Hepatocyte (in vitro differentiated cells): ENCODE measurements around the gene SEZ6L2. TPM values are rescaled to one million over a fixed set of nuclear protein-coding genes. Genes with fewer than 3 reads are reported as not detected.

Source experiments
- DNase-seq: peaks from one replicate; pipeline ENCODE4 v3.0.0-alpha.2; 2016; ENCODE audit warnings: low spot score
- H2AFZ ChIP-seq: fragments of 200-600 bp; sonication (generic); 2 replicates; pipeline ENCODE4 v1.6.0; 2016; ENCODE audit warnings: antibody characterized with exemption, mild to moderate bottlenecking
- H3K27ac ChIP-seq: fragments of 200-600 bp; sonication (generic); 2 replicates; pipeline ENCODE4 v1.5.1; 2016; ENCODE audit warnings: mild to moderate bottlenecking
- H3K27me3 ChIP-seq: fragments of 200-600 bp; sonication (generic); 2 replicates; pipeline ENCODE4 v1.6.1; 2016
- H3K36me3 ChIP-seq: fragments of 200-600 bp; sonication (generic); replicated peaks from 2 replicates; pipeline ENCODE4 v1.5.1; 2016; ENCODE audit warnings: low read depth; ENCODE audit not compliant: insufficient read depth
- H3K4me1 ChIP-seq: fragments of 200-600 bp; sonication (generic); 2 replicates; pipeline ENCODE4 v1.5.1; 2016; ENCODE audit warnings: mild to moderate bottlenecking, moderate library complexity; ENCODE audit not compliant: insufficient read depth
- H3K4me2 ChIP-seq: fragments of 200-600 bp; sonication (generic); 2 replicates; pipeline ENCODE4 v1.6.0; 2016
- H3K4me3 ChIP-seq: fragments of 200-600 bp; sonication (generic); 2 replicates; pipeline ENCODE4 v1.5.1; 2016; ENCODE audit warnings: mild to moderate bottlenecking
- H3K79me2 ChIP-seq: fragments of 200-600 bp; sonication (generic); 2 replicates; pipeline ENCODE4 v1.6.0; 2017; ENCODE audit warnings: mild to moderate bottlenecking
- H3K9me2 ChIP-seq: fragments of 200-600 bp; sonication (generic); replicated peaks from 2 replicates; pipeline ENCODE4 v1.6.0; 2017; ENCODE audit warnings: mild to moderate bottlenecking; ENCODE audit not compliant: insufficient read depth
- H3K9me3 ChIP-seq: fragments of 200-600 bp; sonication (generic); 2 replicates; pipeline ENCODE4 v1.5.1; 2016; ENCODE audit warnings: low read depth, mild to moderate bottlenecking
- H4K20me1 ChIP-seq: fragments of 200-600 bp; sonication (generic); 2 replicates; pipeline ENCODE4 v1.6.0; 2016; ENCODE audit warnings: mild to moderate bottlenecking; ENCODE audit not compliant: insufficient read depth, poor library complexity, severe bottlenecking
- CTCF ChIP-seq: fragments of 200-600 bp; sonication (generic); IDR thresholded peaks from 2 replicates; pipeline ENCODE4 v1.5.1; 2016; ENCODE audit warnings: antibody characterized with exemption, mild to moderate bottlenecking; ENCODE audit not compliant: poor library complexity
- EZH2 ChIP-seq: fragments of 200-600 bp; sonication (generic); IDR thresholded peaks from 2 replicates; pipeline ENCODE4 v1.6.1; 2016; ENCODE audit warnings: antibody characterized with exemption, mild to moderate bottlenecking, borderline replicate concordance
- EZH2phosphoT487 ChIP-seq: fragments of 200-600 bp; sonication (generic); IDR thresholded peaks from one replicate; pipeline ENCODE4 v1.6.1; 2018; ENCODE audit warnings: antibody characterized with exemption, mild to moderate bottlenecking, low read depth, moderate library complexity; ENCODE audit not compliant: unreplicated experiment, severe bottlenecking
- WGBS: methylation state at CpG from one replicate; pipeline ENCODE4 v1.1.6; 2016; ENCODE audit warnings: low lambda C conversion rate; ENCODE audit errors: missing lambda C conversion rate; 5-methylcytosine and 5-hydroxymethylcytosine counted together
- polyA plus RNA-seq: library from polyadenylated mRNA; unstranded; fragments of >200 nt; fragmentation: Nextera tagmentation; extraction: Ambion mirVana; gene quantifications from 2 replicates; pipeline ENCODE4 v1.2.1, GENCODE V29; 2016
- total RNA-seq: library from RNA; depleted of rRNA; stranded (reverse); fragments of >200 nt; gene quantifications from 2 replicates; pipeline ENCODE4 v1.2.3, GENCODE V29; 2014

SEZ6L2 gene
- total and polyA plus RNA-seq, 2 experiments from 2014 or later = 36.1 to 39.9 TPM

GRCh38 chr16:29850998-29851397 lies 48.4 kb downstream of the SEZ6L2 start:
- Histone ChIP-seq H3K27me3 (no peaks in the 10 kb centered on the region), H3K36me3 (no peaks in the 10 kb centered on the region), H2AFZ (no peak overlapping the region), H3K4me3 (no peak overlapping the region), H3K4me1 (peaks cover 1% of the 10 kb centered on the region), H3K9me2 (no peaks in the 10 kb centered on the region), H3K27ac (no peak overlapping the region), H3K4me2 (no peak overlapping the region), H3K79me2 (no peaks in the 10 kb centered on the region), H4K20me1 (no peaks in the 10 kb centered on the region), H3K9me3 (no peaks in the 10 kb centered on the region)
- WGBS = 88% methylated on average over 3 of the region's 3 CpGs
- no peak for DNase-seq
- no peak for TF ChIP-seq EZH2phosphoT487
- no peak for TF ChIP-seq EZH2
- no peak for TF ChIP-seq CTCF

- Histone ChIP-seq H4K20me1 (no peaks in the 10 kb centered on the region), H3K4me2 (no peak overlapping the region), H3K36me3 (no peaks in the 10 kb centered on the region), H2AFZ (no peak overlapping the region), H3K4me3 (no peak overlapping the region), H3K27ac (no peak overlapping the region), H3K27me3 (no peaks in the 10 kb centered on the region), H3K79me2 (no peaks in the 10 kb centered on the region), H3K9me2 (no peaks in the 10 kb centered on the region), H3K9me3 (no peaks in the 10 kb centered on the region), H3K4me1 (no peaks in the 10 kb centered on the region)
- TF ChIP-seq CTCF (no peak), EZH2phosphoT487 (no peak), EZH2 (no peak)
- DNase-seq = peak; percentile 61
- 53% methylated on average over 5 of the region's 5 CpGs for WGBS
Observed at GRCh38 chr16:29849505-29849904, 49.8 kb downstream of the SEZ6L2 start.

- peak; percentile 84 for DNase-seq
- Histone ChIP-seq H3K27ac (no peak overlapping the region), H3K4me3 (no peak overlapping the region), H3K9me3 (no peaks in the 10 kb centered on the region), H4K20me1 (no peaks in the 10 kb centered on the region), H3K9me2 (no peaks in the 10 kb centered on the region), H3K27me3 (no peaks in the 10 kb centered on the region), H2AFZ (no peak overlapping the region), H3K4me1 (no peaks in the 10 kb centered on the region), H3K4me2 (no peak overlapping the region), H3K79me2 (no peaks in the 10 kb centered on the region), H3K36me3 (no peaks in the 10 kb centered on the region)
- 56% methylated on average over 15 of the region's 15 CpGs for WGBS
- TF ChIP-seq EZH2 = no peak
- peak; percentile 61 for TF ChIP-seq CTCF
Observed at GRCh38 chr16:29848420-29849297, 50.7 kb downstream of the SEZ6L2 start.
